ENCODE data around the gene STX8. TPM values are rescaled to one million over a fixed set of nuclear protein-coding genes. Genes with fewer than 3 reads are reported as not detected.
"Not testable (repeated sequence)": the region's sequence is repeated elsewhere in the genome, so short reads cannot be mapped to it uniquely, and the experiment has no call there.

STX8 gene
- total RNA-seq, 2 experiments from 2014 or later: 58.7 to 66.3 TPM

DNA sequence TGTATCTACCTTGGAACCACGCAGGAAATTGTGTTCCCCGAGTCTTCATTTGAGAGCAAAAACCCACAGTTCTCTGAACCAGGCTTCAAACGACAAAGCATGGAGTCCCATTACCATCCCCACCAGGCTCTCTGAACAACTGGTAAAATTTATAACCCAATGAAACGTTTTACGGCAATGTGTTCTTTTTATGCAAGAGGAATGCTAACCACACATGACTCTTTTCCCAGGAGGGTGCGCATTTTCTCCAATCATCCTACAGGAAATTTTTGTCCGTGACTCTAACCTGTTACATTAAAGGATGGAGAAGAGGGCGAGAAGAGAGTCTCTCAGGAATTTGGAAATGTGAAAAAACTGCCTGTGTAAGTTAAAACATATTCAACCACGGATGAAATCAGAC, 17.8 kb downstream of the STX8 start:
- CTCF ChIA-PET: no interaction called here
- POLR2A ChIA-PET: no interaction called here

GRCh38 chr17:9557161-9557755, 18.4 kb downstream of the STX8 start:
- ChIA-PET POLR2A (no interaction called here), CTCF (no interaction called here)

DNA sequence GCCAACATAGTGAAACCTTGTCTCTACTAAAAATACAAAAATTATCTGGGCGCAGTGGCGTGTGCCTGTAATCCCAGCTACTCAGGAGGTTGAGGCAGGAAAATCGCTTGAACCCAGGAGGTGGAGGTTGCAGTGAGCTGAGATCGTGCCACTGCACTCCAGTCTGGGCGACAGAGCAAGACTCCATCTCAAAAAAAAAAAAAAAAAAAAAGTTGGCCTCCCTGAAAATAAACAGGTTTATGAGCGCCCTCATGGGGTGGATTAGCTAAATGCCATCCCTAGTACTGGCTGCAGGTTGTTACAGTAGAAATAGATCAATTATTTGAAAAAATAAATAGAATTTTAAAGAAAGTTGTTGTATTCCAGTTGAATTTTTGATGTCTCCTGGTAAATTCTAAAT, 20.9 kb downstream of the STX8 start:
- POLR2A ChIA-PET: not testable (repeated sequence)
- CTCF ChIA-PET: interaction anchor here (0.6 to 1.1 kb wide), 4 partner anchors 14 to 552 kb away, joined by 3 read pairs; no protein-coding TSS in a partner anchor

- POLR2A ChIA-PET: no interaction called here
- CTCF ChIA-PET: no interaction called here
Observed at GRCh38 chr17:9553596-9553995, 22.0 kb downstream of the STX8 start.

- POLR2A ChIA-PET: no interaction called here
Observed at GRCh38 chr17:9553181-9553580, 22.4 kb downstream of the STX8 start.

GRCh38 chr17:9549215-9549614, 26.4 kb downstream of the STX8 start:
- ChIA-PET CTCF (interaction anchor here (1.2 kb wide), 1 partner anchor 10 kb away, joined by 3 read pairs; no protein-coding TSS in a partner anchor), POLR2A (no interaction called here)

More at GRCh38 chr17:9553181-9553580, 22.4 kb downstream of the STX8 start:
- CTCF ChIA-PET: interaction anchor here (0.7 kb wide), 1 partner anchor 748 kb away, joined by 3 read pairs; no protein-coding TSS in a partner anchor

GRCh38 chr17:9544221-9544620, 31.4 kb downstream of the STX8 start:
- POLR2A ChIA-PET: no interaction called here

GRCh38 chr17:9541718-9542117, 33.9 kb downstream of the STX8 start:
- POLR2A ChIA-PET: no interaction called here
- CTCF ChIA-PET: interaction anchor here (0.5 to 0.8 kb wide), 2 partner anchors 13 to 221 kb away, joined by 3 read pairs; no protein-coding TSS in a partner anchor

More at GRCh38 chr17:9544221-9544620, 31.4 kb downstream of the STX8 start:
- CTCF ChIA-PET: no interaction called here

DNA sequence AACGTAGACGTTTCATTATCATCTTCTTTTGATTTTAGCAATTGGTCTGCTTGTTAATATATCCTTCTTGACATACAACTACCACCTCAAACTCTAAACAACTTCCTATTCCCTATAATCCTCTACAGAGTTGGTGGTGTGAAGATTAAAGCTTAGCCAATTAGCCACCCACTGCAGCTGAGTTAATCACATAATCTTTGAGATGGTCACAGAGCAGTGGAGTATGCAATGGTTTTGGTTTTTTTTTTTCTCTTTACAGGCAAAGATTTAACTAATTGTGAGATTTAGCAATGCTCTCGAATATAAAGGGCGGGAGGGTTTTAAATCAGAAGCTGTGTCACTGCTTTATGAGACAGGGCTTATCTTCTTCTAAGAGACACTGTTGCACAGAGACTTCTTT, 37.0 kb downstream of the STX8 start:
- CTCF ChIA-PET: no interaction called here
- POLR2A ChIA-PET: no interaction called here

DNA sequence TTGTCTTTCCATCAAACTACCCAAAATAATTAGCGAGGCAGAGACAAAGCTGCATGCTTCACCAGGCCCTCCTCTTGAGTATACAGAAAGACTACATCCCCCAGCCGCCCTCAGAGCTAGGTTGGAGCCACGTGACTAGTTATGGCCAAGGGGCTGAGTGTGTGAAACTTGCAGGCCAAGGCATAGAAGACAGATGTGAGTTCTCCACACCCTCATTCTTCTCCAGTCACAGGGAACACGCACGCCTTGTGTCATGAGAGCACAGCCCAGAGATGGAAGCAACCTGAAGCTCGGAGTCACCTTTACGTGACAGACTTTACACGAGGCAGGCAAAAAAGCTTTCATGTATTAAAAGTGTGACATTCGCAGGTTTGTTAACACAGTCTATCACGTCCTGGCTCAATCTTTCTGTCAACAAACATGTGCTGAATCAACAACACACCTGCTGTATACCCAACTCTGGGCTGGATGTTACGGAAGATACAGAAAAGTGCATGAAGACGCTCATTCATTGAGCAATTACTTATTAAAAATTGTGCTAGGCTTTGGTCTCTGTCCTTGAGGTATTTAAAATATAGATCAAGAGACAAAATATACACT, 38.3 kb downstream of the STX8 start:
- ChIA-PET CTCF (no interaction called here), POLR2A (no interaction called here)

- CTCF ChIA-PET: no interaction called here
- POLR2A ChIA-PET: no interaction called here
Observed at GRCh38 chr17:9536061-9536460, 39.6 kb downstream of the STX8 start.

GRCh38 chr17:9533441-9533840, 42.2 kb downstream of the STX8 start:
- POLR2A ChIA-PET: no interaction called here
- CTCF ChIA-PET: no interaction called here

DNA sequence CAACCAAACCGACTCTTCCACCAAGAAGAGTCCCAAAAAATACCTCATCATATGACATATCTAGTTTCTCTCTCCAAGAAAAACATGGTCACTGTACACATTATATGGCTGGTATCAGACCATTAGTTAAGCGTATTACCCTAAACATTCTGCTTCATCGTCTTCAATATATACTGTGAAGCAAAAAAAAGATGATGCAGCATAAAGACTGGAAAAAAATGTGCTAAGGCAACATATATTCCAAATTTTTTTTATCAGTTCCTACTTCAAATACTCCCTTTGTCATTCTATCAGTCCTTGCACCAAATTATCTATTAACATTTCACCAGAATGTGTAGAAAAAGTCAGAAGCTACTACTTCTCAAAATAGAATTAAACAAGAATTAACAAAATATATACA, 42.9 kb downstream of the STX8 start:
- POLR2A ChIA-PET: no interaction called here
- CTCF ChIA-PET: no interaction called here

DNA sequence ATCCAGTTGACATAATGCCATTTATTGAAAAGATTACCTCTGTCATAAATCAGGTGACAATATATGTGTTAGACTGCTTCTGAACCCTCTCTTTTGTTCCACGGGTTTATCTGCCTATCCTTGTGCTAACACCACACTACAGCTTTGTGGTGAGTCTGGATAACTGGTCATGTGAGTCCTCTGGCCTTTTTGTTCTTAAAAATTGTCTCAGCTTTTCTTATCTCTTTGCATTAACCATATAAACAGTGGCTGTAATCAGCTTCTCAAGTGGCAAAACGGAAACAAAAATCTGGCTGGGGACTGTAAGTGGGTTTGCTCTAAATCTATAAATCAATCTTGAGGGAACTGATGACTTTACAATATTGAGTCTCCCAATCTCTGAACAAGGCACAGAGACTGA, 44.6 kb downstream of the STX8 start:
- POLR2A ChIA-PET: no interaction called here

DNA sequence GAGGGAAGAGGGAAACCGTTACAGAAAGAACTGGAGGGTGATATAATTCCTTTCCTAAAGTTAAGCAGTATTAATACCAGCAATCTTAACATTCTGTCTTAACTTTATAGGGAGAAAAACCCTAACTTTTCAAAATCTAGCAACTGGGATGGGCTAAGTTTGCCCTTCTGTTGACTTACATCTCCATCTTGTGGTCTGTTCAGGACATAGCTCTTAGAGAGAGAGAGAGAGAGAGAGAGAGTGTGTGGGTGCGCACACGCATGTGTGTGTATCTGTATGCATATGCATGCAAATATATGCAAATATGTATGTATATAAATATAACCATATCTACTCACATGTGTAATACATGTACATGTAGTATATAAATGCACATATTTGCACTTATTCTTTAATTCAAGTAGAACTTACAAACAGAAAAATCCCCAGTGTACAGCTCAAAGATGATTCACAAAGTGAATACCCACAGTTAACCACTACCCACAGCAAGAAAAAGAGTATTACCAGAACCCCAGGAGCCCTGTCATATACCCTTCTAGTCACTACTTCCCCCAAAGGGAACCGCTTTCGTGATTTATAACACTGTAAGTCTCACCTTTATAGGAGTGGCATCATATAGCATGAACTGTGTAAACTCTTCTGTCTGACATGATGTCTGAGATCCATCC, 46.5 kb downstream of the STX8 start:
- CTCF ChIA-PET: interaction anchor here (0.6 to 1.2 kb wide), 4 partner anchors 13 to 228 kb away, joined by 3 read pairs; no protein-coding TSS in a partner anchor
- POLR2A ChIA-PET: no interaction called here

More for the DNA sequence above, 44.6 kb downstream of the STX8 start:
- CTCF ChIA-PET: no interaction called here

DNA sequence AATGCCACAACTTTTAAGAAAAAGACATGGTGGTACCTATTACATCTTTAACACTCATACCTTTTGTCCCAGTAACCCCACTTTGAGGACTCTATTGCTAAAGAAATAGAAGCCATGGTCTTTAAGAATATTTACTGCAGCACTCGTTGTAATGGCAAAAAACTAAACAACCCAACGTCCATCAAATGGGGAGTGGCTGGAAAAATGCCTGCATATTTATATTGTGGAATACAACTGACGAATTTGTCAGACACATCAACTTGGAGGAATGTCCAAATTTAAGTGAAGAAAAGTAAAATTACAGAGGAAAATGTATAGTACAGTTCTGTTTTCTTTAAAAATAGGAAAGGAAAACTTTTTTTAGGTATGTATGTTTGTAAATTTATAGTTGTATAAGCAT, 47.8 kb downstream of the STX8 start:
- POLR2A ChIA-PET: no interaction called here
- CTCF ChIA-PET: no interaction called here

DNA sequence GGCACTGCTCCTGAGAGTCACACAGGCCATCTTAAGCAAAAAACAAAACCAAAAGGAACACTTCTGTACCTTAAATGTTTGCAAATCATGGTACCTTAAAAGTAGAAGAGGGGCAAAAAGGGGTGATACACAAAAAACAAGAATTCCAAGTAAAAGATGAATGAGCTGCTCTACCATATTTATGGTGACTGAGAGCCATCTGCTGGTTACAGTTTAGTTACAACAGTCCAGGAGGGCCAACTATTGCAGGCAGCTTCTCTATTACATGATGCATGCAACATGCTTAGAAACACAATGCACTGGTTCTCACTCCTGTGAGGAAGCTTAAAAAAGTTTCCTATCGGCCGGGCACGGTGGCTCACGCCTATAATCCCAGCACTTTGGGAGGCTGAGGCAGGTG, 53.5 kb downstream of the STX8 start:
- POLR2A ChIA-PET: no interaction called here
- CTCF ChIA-PET: interaction anchor here (0.8 kb wide), 1 partner anchor 530 kb away, joined by 4 read pairs; no protein-coding TSS in a partner anchor

GRCh38 chr17:9521062-9521461, 54.6 kb downstream of the STX8 start:
- POLR2A ChIA-PET: no interaction called here
- CTCF ChIA-PET: no interaction called here

- CTCF ChIA-PET: no interaction called here
- POLR2A ChIA-PET: no interaction called here
Observed at GRCh38 chr17:9520649-9521048, 55.0 kb downstream of the STX8 start.

GRCh38 chr17:9519583-9520272, 55.9 kb downstream of the STX8 start:
- POLR2A ChIA-PET: no interaction called here

More at GRCh38 chr17:9519583-9520272, 55.9 kb downstream of the STX8 start:
- CTCF ChIA-PET: interaction anchor here (1.0 kb wide), 1 partner anchor 291 kb away, joined by 3 read pairs; no protein-coding TSS in a partner anchor
